Keratinocyte (primary cell): ENCODE measurements around the gene ANKRD61. TPM values are rescaled to one million over a fixed set of nuclear protein-coding genes. Genes with fewer than 3 reads are reported as not detected.

ENCODE experiments used
- DNase-seq: peaks from one replicate; pipeline ENCODE4 v3.0.0-alpha.2; 2011; ENCODE audit warnings: low read depth, missing footprints, low spot score
- FAIRE-seq: peaks from 2 replicates; lab custom pipeline; 2011; peaks lifted over from hg19 to GRCh38; lab: Jason Lieb, UNC
- H2AFZ ChIP-seq: 2 replicates; pipeline ENCODE4 v1.6.0; 2012; ENCODE audit warnings: low read length, control low read depth, inconsistent platforms; ENCODE audit not compliant: control insufficient read depth
- H3K27ac ChIP-seq: 2 replicates; pipeline ENCODE4 v1.5.1; 2011; ENCODE audit warnings: low read length; ENCODE audit not compliant: control insufficient read depth, insufficient read depth
- H3K27me3 ChIP-seq: 3 replicates; pipeline ENCODE4 v1.6.0; 2011; ENCODE audit warnings: low read length; ENCODE audit not compliant: control insufficient read depth, insufficient read depth; ENCODE audit errors: extremely low read depth
- H3K36me3 ChIP-seq, 2 experiments: 2 replicates in 1 of 2; 3 replicates in 1 of 2; pipeline ENCODE4 v1.5.1; 2011; ENCODE audit warnings: low read length in 2 of 2, mild to moderate bottlenecking in 1 of 2; ENCODE audit not compliant: control insufficient read depth in 2 of 2, insufficient read depth in 2 of 2; ENCODE audit errors: extremely low read depth in 1 of 2
- H3K4me1 ChIP-seq: 3 replicates; pipeline ENCODE4 v1.5.1; 2011; ENCODE audit warnings: low read length; ENCODE audit not compliant: control insufficient read depth, insufficient read depth; ENCODE audit errors: extremely low read depth
- H3K4me2 ChIP-seq: 3 replicates; pipeline ENCODE4 v1.6.0; 2011; ENCODE audit warnings: low read depth, low read length; ENCODE audit not compliant: control insufficient read depth, insufficient read depth; ENCODE audit errors: extremely low read depth
- H3K4me3 ChIP-seq, 3 experiments: fragments of 200-600 bp in 1 of 3; sonication (generic) in 1 of 3; 2 replicates in 2 of 3; 3 replicates in 1 of 3; pipeline ENCODE4 v1.5.1; 2011 to 2016; ENCODE audit warnings: low read length in 3 of 3, mild to moderate bottlenecking in 3 of 3, control low read depth in 2 of 3, inconsistent platforms in 1 of 3, low read depth in 1 of 3, mixed read lengths in 1 of 3, mixed run types in 1 of 3, moderate library complexity in 1 of 3; ENCODE audit not compliant: control insufficient read depth in 2 of 3, insufficient read depth in 2 of 3; ENCODE audit errors: extremely low read depth in 1 of 3
- H3K79me2 ChIP-seq: 2 replicates; pipeline ENCODE4 v1.6.0; 2012; ENCODE audit warnings: low read length; ENCODE audit not compliant: control insufficient read depth, insufficient read depth
- H3K9ac ChIP-seq: 3 replicates; pipeline ENCODE4 v1.6.0; 2011; ENCODE audit warnings: low read length; ENCODE audit not compliant: control insufficient read depth, insufficient read depth; ENCODE audit errors: extremely low read depth
- H3K9me1 ChIP-seq: 3 replicates; pipeline ENCODE4 v1.6.0; 2011; ENCODE audit warnings: low read length; ENCODE audit not compliant: control insufficient read depth, insufficient read depth; ENCODE audit errors: extremely low read depth
- H3K9me3 ChIP-seq: 2 replicates; pipeline ENCODE4 v1.5.1; 2012; ENCODE audit warnings: low read depth, low read length; ENCODE audit not compliant: control insufficient read depth
- H4K20me1 ChIP-seq: 3 replicates; pipeline ENCODE4 v1.6.0; 2011; ENCODE audit warnings: low read length; ENCODE audit not compliant: control insufficient read depth, insufficient read depth; ENCODE audit errors: extremely low read depth
- CTCF ChIP-seq, 3 experiments: IDR thresholded peaks in 1 of 3; conservative IDR thresholded peaks in 1 of 3; optimal IDR thresholded peaks in 1 of 3; 2 replicates in 2 of 3; 3 replicates in 1 of 3; pipeline versions ENCODE3 to v1.5.1; 2011; ENCODE audit warnings: low read length in 3 of 3, mild to moderate bottlenecking in 3 of 3, moderate library complexity in 2 of 3, control low read depth in 1 of 3, inconsistent platforms in 1 of 3; ENCODE audit not compliant: insufficient read depth in 2 of 3; ENCODE audit errors: extremely low read depth in 1 of 3
- EZH2 ChIP-seq: IDR thresholded peaks from one replicate; pipeline ENCODE4 v1.6.1; 2012; ENCODE audit warnings: inconsistent platforms, mild to moderate bottlenecking, low read length, moderate library complexity
- dilution Hi-C: fragments of 300-500 bp; cut with MboI; formaldehyde crosslinking; loops from one replicate; pipeline ENCODE4 v1.7.0; 2020; ENCODE audit warnings: low sequenced_read_pairs; ENCODE audit not compliant: extremely low pct_ligation_motif_present
- polyA plus RNA-seq, 5 experiments: library from polyadenylated mRNA; depleted of rRNA in 3 of 5; stranded (reverse) in 3 of 5; stranded (forward) in 1 of 5; unstranded in 1 of 5; fragments of >200 nt; gene quantifications; 1 replicate in 1 of 5; 2 replicates in 3 of 5; 3 replicates in 1 of 5; pipeline versions ENCODE4 v1.2.1 to v1.2.3, GENCODE V29; 2011 to 2012; ENCODE audit warnings: missing spikeins in 2 of 5, low read depth in 1 of 5, low replicate concordance in 1 of 5

The ANKRD61 gene
- polyA plus RNA-seq, 1 donor (not counting 4 experiments of a cell fraction or from before 2014, with no cell fraction given), result 0.22 TPM

DNA sequence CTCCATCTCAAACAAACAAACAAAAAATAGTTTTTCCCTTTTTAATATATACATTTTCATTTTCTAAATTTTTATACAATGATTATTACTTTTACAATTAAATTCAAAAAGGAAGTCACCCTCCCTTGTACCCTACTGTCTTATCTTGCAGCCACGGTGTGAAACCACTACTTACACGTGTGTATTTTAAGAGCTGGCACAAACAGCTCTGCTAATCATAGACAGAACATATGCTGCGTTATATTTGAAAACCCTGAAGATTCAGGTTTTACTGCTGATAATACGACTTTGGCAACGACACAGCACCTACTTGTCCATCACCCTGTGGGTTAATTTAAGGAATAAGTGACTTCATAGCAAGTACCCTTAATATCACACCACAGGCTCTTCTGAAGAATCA is 991 bp downstream of the ANKRD61 start:
- Histone ChIP-seq H3K9ac (no peak overlapping the region), H3K4me3 (no peak overlapping the region)
- no peak for TF ChIP-seq EZH2
- no peak for TF ChIP-seq CTCF (optimal IDR thresholded peaks at IDR 0.05 in 1 of 3, IDR thresholded peaks at IDR 0.05 in 1 of 3, conservative IDR thresholded peaks at IDR 0.05 in 1 of 3; ENCODE audit: extremely low read depth in 1 of 3, insufficient read depth in 2 of 3, low read length in 3 of 3)

DNA sequence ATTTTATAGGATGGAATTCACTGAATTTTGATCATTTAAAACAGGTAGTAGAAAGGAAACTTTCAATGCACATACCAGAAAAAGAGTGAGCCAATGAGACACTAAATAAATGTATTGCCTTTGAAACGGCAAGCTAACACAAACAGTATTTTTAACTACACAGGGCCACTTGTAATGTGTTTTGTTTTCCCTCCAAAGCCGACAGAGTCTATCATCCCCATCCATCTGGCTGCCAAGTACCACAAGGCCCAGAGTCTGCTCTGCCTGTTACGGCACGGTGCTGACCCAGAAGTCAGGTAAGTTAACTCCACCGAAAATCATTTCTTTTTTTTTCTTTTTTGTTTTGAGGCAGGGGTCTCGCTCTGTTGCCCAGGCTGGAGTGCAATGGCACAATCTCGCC is 1.5 kb downstream of the ANKRD61 start:
- Histone ChIP-seq H3K4me2 (no peak overlapping the region), H3K4me1 (no peaks in the 10 kb centered on the region), H2AFZ (no peak overlapping the region), H3K9me3 (no peaks in the 10 kb centered on the region), H3K27ac (no peak overlapping the region), H3K9me1 (no peaks in the 10 kb centered on the region), H4K20me1 (no peaks in the 10 kb centered on the region), H3K9ac (no peak overlapping the region), H3K4me3 (no peak overlapping the region), H3K27me3 (no peaks in the 10 kb centered on the region), H3K79me2 (peaks cover 2% of the 10 kb centered on the region), H3K36me3 (peaks cover 19 to 28% of the 10 kb centered on the region in 2 experiments)
- FAIRE-seq (no peak), DNase-seq (no peak)
- dilution Hi-C loops, result no loop called here
- TF ChIP-seq EZH2 (no peak), CTCF (optimal IDR thresholded peaks at IDR 0.05 in 1 of 3, IDR thresholded peaks at IDR 0.05 in 1 of 3, conservative IDR thresholded peaks at IDR 0.05 in 1 of 3; ENCODE audit: extremely low read depth in 1 of 3, insufficient read depth in 2 of 3, low read length in 3 of 3) (no peak)

More for the DNA sequence above, 991 bp downstream of the ANKRD61 start:
- peaks cover 17 to 28% of the 10 kb centered on the region in 2 experiments for H3K36me3 ChIP-seq
- no peaks in the 10 kb centered on the region for H4K20me1 ChIP-seq
- H2AFZ ChIP-seq, result no peak overlapping the region
- dilution Hi-C loops, result no loop called here
- no peaks in the 10 kb centered on the region for H3K27me3 ChIP-seq
- H3K79me2 ChIP-seq, result peaks cover 2% of the 10 kb centered on the region
- H3K4me2 ChIP-seq, result no peak overlapping the region
- no peaks in the 10 kb centered on the region for H3K9me3 ChIP-seq
- no peaks in the 10 kb centered on the region for H3K4me1 ChIP-seq
- no peak for FAIRE-seq
- no peaks in the 10 kb centered on the region for H3K9me1 ChIP-seq
- H3K27ac ChIP-seq, result no peak overlapping the region
- DNase-seq, result no peak
